ENCODE data around the gene RAD9A.

RAD9A gene

DNA sequence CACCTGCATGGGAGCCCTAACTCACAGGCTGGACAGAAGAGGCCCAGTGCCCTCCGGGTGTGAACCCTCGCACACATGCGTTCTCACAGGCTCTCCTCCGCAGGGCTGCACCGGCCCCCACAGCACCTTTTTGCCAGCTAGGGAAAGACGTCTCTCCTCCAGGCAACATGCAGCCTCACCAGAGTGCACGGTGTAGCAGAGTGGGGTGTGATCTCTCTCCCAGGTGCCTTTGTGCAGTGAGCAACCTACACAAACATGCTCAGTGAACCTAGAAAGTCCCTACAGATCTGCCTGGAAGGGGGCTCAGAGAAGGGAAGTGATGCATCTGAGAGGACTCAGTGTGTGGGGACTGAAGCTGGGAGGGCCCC lies 20.0 kb downstream of the RAD9A start:
- CTCF ChIA-PET = no interaction called here
- no peak for TF ChIP-seq FOXA1 (IDR thresholded peaks at IDR 0.05)
- POLR2A ChIA-PET = interaction anchor here (0.8 to 3.6 kb wide), 4 partner anchors 8 to 20 kb away, joined by 6 to 25 read pairs (median 8); partner anchors contain the start of genes PPP1CA and RAD9A
- DNase-seq (ENCODE audit: extremely low spot score) = no peak

DNA sequence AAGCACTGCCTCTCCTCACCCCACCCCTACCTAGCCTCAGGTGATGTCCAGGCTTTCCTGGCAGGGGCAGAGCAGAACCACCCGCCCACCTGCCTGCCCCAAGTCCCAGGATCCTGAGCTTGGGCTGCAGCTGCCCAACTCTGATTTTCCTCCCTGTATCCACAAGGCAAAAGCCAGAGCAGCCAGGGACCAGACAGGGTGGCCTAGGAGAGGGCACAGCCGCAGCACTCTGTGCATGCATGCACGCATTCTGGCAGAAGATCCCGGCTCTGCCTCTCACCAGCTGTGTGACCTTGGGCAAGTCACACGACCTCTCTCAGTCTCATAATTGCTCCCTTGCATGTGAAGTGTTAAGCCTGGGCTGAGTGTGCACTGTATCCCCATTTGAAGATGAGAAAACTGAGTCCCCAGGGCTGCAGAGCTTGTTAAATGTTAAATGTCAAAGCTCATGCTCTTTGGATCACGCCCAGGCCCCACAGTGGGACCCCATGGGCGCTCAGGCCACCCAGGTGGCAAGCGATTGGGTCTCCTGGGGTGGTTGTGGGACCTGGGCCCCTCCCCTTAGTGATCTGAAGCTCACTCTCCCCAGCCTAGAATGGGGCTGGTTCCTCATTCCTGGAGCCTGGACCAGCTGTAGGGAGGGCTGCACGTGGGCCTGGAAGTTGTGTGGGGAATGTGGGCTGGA lies 20.9 kb downstream of the RAD9A start:
- DNase-seq (ENCODE audit: extremely low spot score) = no peak
- POLR2A ChIA-PET = interaction anchor here (0.7 to 3.6 kb wide), 5 partner anchors 8 to 55 kb away, joined by 3 to 25 read pairs (median 6); partner anchors contain the start of genes PPP1CA and RAD9A
- CTCF ChIA-PET = interaction anchor here (2.0 kb wide), 1 partner anchor 12 kb away, joined by 4 read pairs; the partner anchor contains the start of gene PPP1CA
- TF ChIP-seq ARNT (IDR thresholded peaks at IDR 0.05) (no peak), ELF4 (IDR thresholded peaks at IDR 0.05) (no peak), L3MBTL2 (conservative IDR thresholded peaks at IDR 0.05) (no peak), HDGF (IDR thresholded peaks at IDR 0.05; ENCODE audit: borderline replicate concordance) (no peak), NFRKB (IDR thresholded peaks at IDR 0.05) (no peak), SUZ12 (IDR thresholded peaks at IDR 0.05) (no peak), ZNF384 (IDR thresholded peaks at IDR 0.05) (no peak), FOXA1 (IDR thresholded peaks at IDR 0.05) (no peak), FOXK2 (IDR thresholded peaks at IDR 0.05) (no peak), CTBP1 (IDR thresholded peaks at IDR 0.05; ENCODE audit: borderline replicate concordance) (no peak), BHLHE40 (IDR thresholded peaks at IDR 0.05; ENCODE audit: borderline replicate concordance) (no peak), SP1 (IDR thresholded peaks at IDR 0.05) (no peak)

- TF ChIP-seq CTBP1 (IDR thresholded peaks at IDR 0.05; ENCODE audit: borderline replicate concordance) (no peak), ARNT (IDR thresholded peaks at IDR 0.05) (no peak), FOXM1 (IDR thresholded peaks at IDR 0.05; ENCODE audit: borderline replicate concordance) (no peak), LEF1 (IDR thresholded peaks at IDR 0.05; ENCODE audit: borderline replicate concordance) (no peak), TARDBP (IDR thresholded peaks at IDR 0.05) (no peak), BHLHE40 (IDR thresholded peaks at IDR 0.05; ENCODE audit: borderline replicate concordance) (no peak), SUZ12 (IDR thresholded peaks at IDR 0.05) (no peak), HDGF (IDR thresholded peaks at IDR 0.05; ENCODE audit: borderline replicate concordance) (no peak)
- ChIA-PET CTCF (interaction anchor here (0.6 to 2.0 kb wide), 2 partner anchors 12 to 75 kb away, joined by 3 to 4 read pairs; partner anchors contain the start of gene PPP1CA), POLR2A (interaction anchor here (0.7 to 3.6 kb wide), 3 partner anchors 12 to 54 kb away, joined by 3 to 25 read pairs (median 3); partner anchors contain the start of gene PPP1CA)
- DNase-seq (ENCODE audit: extremely low spot score) = no peak
Measured at GRCh38 chr11:67413266-67413849, 21.6 kb downstream of the RAD9A start.

DNA sequence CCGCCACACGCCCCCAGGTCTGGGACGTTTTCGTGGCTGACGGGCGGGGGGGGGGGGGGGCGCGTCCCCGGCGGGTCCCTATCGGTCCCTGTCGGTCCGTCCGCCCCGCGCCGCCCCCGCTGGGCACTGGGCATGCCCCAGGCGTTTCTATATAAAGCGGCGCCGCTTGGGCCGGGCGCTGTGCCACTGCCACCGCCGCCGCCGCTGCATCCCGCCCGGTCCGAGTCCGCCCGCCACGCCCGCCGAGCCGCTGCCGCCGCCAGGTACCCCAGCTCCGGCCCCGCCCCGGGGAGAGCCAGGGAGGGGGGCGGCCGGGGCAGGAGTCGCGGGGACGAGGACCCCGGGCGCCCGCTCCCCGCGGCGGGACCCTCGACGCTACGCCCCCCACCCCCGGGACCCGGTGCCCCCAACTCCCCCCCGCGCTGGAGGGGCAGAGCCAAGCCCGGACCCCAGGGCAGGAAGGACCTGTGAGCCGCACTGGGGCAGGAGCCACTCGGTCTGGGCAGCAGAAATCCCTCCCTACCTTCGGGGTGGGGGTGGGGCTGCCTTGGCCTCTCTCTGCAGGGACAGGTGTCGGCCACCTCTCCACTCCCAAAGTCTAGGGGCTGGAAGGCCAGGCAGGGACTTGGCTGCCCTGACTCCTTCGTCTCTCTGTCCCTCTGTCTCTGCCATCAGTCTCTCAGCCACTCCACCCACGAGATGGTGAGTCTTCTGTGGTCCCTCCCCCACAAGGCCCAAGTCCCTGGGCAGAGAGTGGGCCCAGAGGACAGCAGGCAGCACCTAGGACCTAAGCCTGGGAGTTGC lies 23.9 kb downstream of the RAD9A start, which contains the start of gene CARNS1:
Gene CARNS1 (plus strand): TSS at position 178 of the 804 bp plus-strand sequence. CDS start 522 bp downstream, at position 700.
- POLR2A ChIA-PET = no interaction called here
- TF ChIP-seq ELF4 (IDR thresholded peaks at IDR 0.05) = no peak
- TF ChIP-seq PKNOX1 (IDR thresholded peaks at IDR 0.05) = no peak
- TF ChIP-seq TARDBP (IDR thresholded peaks at IDR 0.05) = no peak
- TF ChIP-seq FOXK2 (IDR thresholded peaks at IDR 0.05) = no peak
- TF ChIP-seq SP1 (IDR thresholded peaks at IDR 0.05) = no peak
- TF ChIP-seq ZNF384 (IDR thresholded peaks at IDR 0.05) = no peak
- no peak for TF ChIP-seq L3MBTL2 (conservative IDR thresholded peaks at IDR 0.05)
- no peak for TF ChIP-seq SUZ12 (IDR thresholded peaks at IDR 0.05)
- no peak for TF ChIP-seq NFRKB (IDR thresholded peaks at IDR 0.05)
- TF ChIP-seq BHLHE40 (IDR thresholded peaks at IDR 0.05; ENCODE audit: borderline replicate concordance) = no peak
- no peak for TF ChIP-seq ARNT (IDR thresholded peaks at IDR 0.05)
- no peak for TF ChIP-seq HDGF (IDR thresholded peaks at IDR 0.05; ENCODE audit: borderline replicate concordance)
- TF ChIP-seq FOXA1 (IDR thresholded peaks at IDR 0.05) = no peak
- no peak for TF ChIP-seq CTBP1 (IDR thresholded peaks at IDR 0.05; ENCODE audit: borderline replicate concordance)
- TF ChIP-seq LEF1 (IDR thresholded peaks at IDR 0.05; ENCODE audit: borderline replicate concordance) = no peak
- DNase-seq (ENCODE audit: extremely low spot score) = no peak
- CTCF ChIA-PET = no interaction called here

DNA sequence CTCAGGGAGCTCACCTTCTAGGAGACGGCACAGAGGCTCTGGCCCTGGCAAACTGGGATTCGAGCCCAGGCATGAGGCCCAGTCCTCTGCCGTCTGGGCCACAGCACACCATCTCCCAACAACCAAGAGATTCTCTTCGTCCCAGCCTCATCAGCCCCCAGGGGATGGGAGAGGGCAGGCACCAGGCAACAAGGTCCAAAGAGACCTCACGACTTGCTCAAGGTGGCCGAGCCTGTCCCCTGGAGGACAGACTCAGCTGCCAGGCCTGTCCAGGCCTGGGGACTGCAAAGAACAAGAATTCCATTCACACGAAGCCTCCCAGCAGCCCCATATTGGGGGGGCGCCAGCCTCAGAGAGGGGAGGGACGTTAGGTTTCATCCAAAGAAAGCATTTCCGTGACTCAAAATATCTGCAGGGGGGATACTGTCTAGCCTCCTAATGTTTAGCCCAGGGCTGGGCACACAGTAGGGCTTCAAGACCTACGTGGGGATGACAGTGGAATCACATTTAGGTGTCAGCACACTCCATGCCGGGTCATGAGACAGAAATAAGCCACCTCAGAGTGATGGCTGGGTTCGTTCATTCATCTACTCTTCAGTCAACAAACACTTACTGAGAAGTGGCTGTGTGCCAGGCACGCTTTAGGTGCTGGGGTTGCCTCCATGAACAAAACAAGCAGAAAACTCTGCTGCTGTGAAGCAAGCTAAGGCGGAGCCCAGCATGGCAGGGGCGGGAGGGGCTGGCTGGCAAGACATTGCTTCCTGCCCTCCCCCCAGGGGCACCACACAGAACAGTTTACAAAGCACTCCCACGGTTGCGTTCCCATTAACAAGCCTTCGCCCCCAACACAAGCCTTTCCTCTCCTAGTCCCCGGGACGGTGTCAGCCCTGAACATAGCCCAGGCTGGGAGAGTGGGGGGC lies 24.9 kb downstream of the RAD9A start:
- POLR2A ChIA-PET = interaction anchor here (1.1 to 4.8 kb wide), 2 partner anchors 15 to 51 kb away, joined by 4 to 42 read pairs; partner anchors contain the start of gene PPP1CA

GRCh38 chr11:67417425-67417824 lies 25.6 kb downstream of the RAD9A start:
- TF ChIP-seq BHLHE40 (IDR thresholded peaks at IDR 0.05; ENCODE audit: borderline replicate concordance) = no peak
- no peak for TF ChIP-seq SUZ12 (IDR thresholded peaks at IDR 0.05)
- TF ChIP-seq LEF1 (IDR thresholded peaks at IDR 0.05; ENCODE audit: borderline replicate concordance) = no peak
- TF ChIP-seq FOXM1 (IDR thresholded peaks at IDR 0.05; ENCODE audit: borderline replicate concordance) = no peak
- TF ChIP-seq NFRKB (IDR thresholded peaks at IDR 0.05) = no peak
- no peak for TF ChIP-seq HDGF (IDR thresholded peaks at IDR 0.05; ENCODE audit: borderline replicate concordance)
- no peak for TF ChIP-seq PKNOX1 (IDR thresholded peaks at IDR 0.05)
- TF ChIP-seq L3MBTL2 (conservative IDR thresholded peaks at IDR 0.05) = no peak
- TF ChIP-seq FOXK2 (IDR thresholded peaks at IDR 0.05) = no peak
- TF ChIP-seq CTBP1 (IDR thresholded peaks at IDR 0.05; ENCODE audit: borderline replicate concordance) = no peak
- no peak for TF ChIP-seq ELF4 (IDR thresholded peaks at IDR 0.05)
- CTCF ChIA-PET = no interaction called here
- POLR2A ChIA-PET = interaction anchor here (1.1 to 4.8 kb wide), 4 partner anchors 11 to 51 kb away, joined by 4 to 42 read pairs (median 8); partner anchors contain the start of genes PPP1CA and RPS6KB2
- DNase-seq (ENCODE audit: extremely low spot score) = no peak

More for the DNA sequence above, 24.9 kb downstream of the RAD9A start:
- no peak for DNase-seq (ENCODE audit: extremely low spot score)
- CTCF ChIA-PET = no interaction called here
- TF ChIP-seq FOXM1 (IDR thresholded peaks at IDR 0.05; ENCODE audit: borderline replicate concordance) (no peak), SUZ12 (IDR thresholded peaks at IDR 0.05) (no peak)

Measured in HEK293T (cell line).